Endodermal cell (in vitro differentiated cells): ENCODE measurements around the gene JMY. TPM values are rescaled to one million over a fixed set of nuclear protein-coding genes. Genes with fewer than 3 reads are reported as not detected.

Experiments used
- DNase-seq: peaks from one replicate; pipeline ENCODE4 v3.0.0-alpha.2; 2017
- H3K27ac ChIP-seq: 2 replicates; pipeline ENCODE4 v1.5.1; 2013; ENCODE audit warnings: mild to moderate bottlenecking, low read depth, low read length, moderate library complexity
- H3K27me3 ChIP-seq: 2 replicates; pipeline ENCODE4 v1.6.1; 2013; ENCODE audit warnings: mild to moderate bottlenecking, low read length, moderate library complexity; ENCODE audit not compliant: insufficient read depth, control insufficient read depth, poor library complexity, severe bottlenecking
- H3K36me3 ChIP-seq: 2 replicates; pipeline ENCODE4 v1.7.0; 2013; ENCODE audit warnings: mild to moderate bottlenecking, low read length, moderate library complexity; ENCODE audit not compliant: control insufficient read depth, insufficient read depth
- H3K4me1 ChIP-seq: one replicate; pipeline ENCODE4 v1.7.0; 2013; ENCODE audit warnings: low read length; ENCODE audit not compliant: control insufficient read depth, insufficient read depth
- H3K4me3 ChIP-seq: 2 replicates; pipeline ENCODE4 v1.5.1; 2013; ENCODE audit warnings: mild to moderate bottlenecking, low read length, moderate library complexity
- H3K9ac ChIP-seq: 2 replicates; pipeline ENCODE4 v1.6.1; 2013; ENCODE audit warnings: mild to moderate bottlenecking, low read length, moderate library complexity; ENCODE audit not compliant: poor library complexity, severe bottlenecking; ENCODE audit errors: extremely low read depth
- H3K9me3 ChIP-seq: 2 replicates; pipeline ENCODE4 v1.6.1; 2013; ENCODE audit warnings: mild to moderate bottlenecking, low read length, moderate library complexity; ENCODE audit not compliant: control insufficient read depth
- H3K27ac Mint-ChIP-seq: 2 replicates; pipeline ENCODE4 v1.8.0; 2020; ENCODE audit warnings: mixed read lengths
- H3K27me3 Mint-ChIP-seq: 2 replicates; pipeline ENCODE4 v1.8.0; 2021; ENCODE audit warnings: mild to moderate bottlenecking, mixed read lengths; ENCODE audit not compliant: insufficient read depth
- H3K36me3 Mint-ChIP-seq: 2 replicates; pipeline ENCODE4 v1.8.0; 2020; ENCODE audit warnings: low read depth, mixed read lengths
- H3K4me1 Mint-ChIP-seq: 2 replicates; pipeline ENCODE4 v1.8.0; 2020; ENCODE audit warnings: mixed read lengths
- H3K4me3 Mint-ChIP-seq: 2 replicates; pipeline ENCODE4 v1.8.0; 2020; ENCODE audit warnings: mild to moderate bottlenecking, moderate library complexity, mixed read lengths
- H3K9me3 Mint-ChIP-seq: 2 replicates; pipeline ENCODE4 v1.8.0; 2020; ENCODE audit warnings: mild to moderate bottlenecking, mixed read lengths
- CTCF ChIP-seq: fragments of 200-600 bp; sonication (generic); conservative IDR thresholded peaks from 2 replicates; pipeline ENCODE4 v1.5.0; 2021; ENCODE audit warnings: antibody characterized with exemption, mild to moderate bottlenecking
- WGBS, 2 experiments: methylation state at CpG; one replicate each; pipeline versions ENCODE4 v1.1.5 to v1.1.7; 2013; ENCODE audit warnings: missing lambda C conversion rate in 2 of 2, mixed read lengths in 1 of 2; ENCODE audit not compliant: insufficient coverage in 1 of 2, insufficient read length in 1 of 2; 5-methylcytosine and 5-hydroxymethylcytosine counted together
- total RNA-seq, 2 donors: library from RNA; stranded (reverse); fragmentation: NEBNext Ultra II Directional in 1 of 2; extraction: Animal tissue kit (Norgen Biotek cat#: 25700) in 1 of 2; gene quantifications; 2 replicates in 1 of 2; 3 replicates in 1 of 2; pipeline ENCODE4 v1.2.1, GENCODE V29; 2021

JMY gene
- total RNA-seq, 2 donors from 2014 or later = 19.4 to 20.8 TPM

- no peak overlapping the region for H3K9ac ChIP-seq
- H3K36me3 Mint-ChIP-seq = peaks cover 5% of the 10 kb centered on the region
- H3K4me1 Mint-ChIP-seq = peaks cover 3% of the 10 kb centered on the region
- no peak overlapping the region for H3K4me3 ChIP-seq
- H3K4me3 Mint-ChIP-seq = no peak overlapping the region
- no peaks in the 10 kb centered on the region for H3K27me3 ChIP-seq
- H3K27ac ChIP-seq = no peak overlapping the region
- H3K36me3 ChIP-seq = no peaks in the 10 kb centered on the region
- peaks cover 14% of the 10 kb centered on the region for H3K9me3 Mint-ChIP-seq
- no peaks in the 10 kb centered on the region for H3K4me1 ChIP-seq
- no peaks in the 10 kb centered on the region for H3K9me3 ChIP-seq
- DNase-seq = no peak
- TF ChIP-seq CTCF = no peak
- 87 to 95% methylated on average over 3 to 4 of the region's 4 CpGs for WGBS, 2 experiments
- H3K27ac Mint-ChIP-seq = no peak overlapping the region
- H3K27me3 Mint-ChIP-seq = no peaks in the 10 kb centered on the region
Measured at GRCh38 chr5:79193643-79194042, 42.3 kb upstream of the JMY start.

GRCh38 chr5:79200573-79201183 lies 35.3 kb upstream of the JMY start:
- H3K27ac ChIP-seq = no peak overlapping the region
- no peaks in the 10 kb centered on the region for H3K27me3 ChIP-seq
- no peaks in the 10 kb centered on the region for H3K36me3 ChIP-seq
- TF ChIP-seq CTCF = peak; percentile 73
- no peaks in the 10 kb centered on the region for H3K9me3 ChIP-seq
- no peaks in the 10 kb centered on the region for H3K36me3 Mint-ChIP-seq
- H3K4me3 Mint-ChIP-seq = peak overlapping the region; percentile 6
- no peak overlapping the region for H3K4me3 ChIP-seq
- H3K9ac ChIP-seq = no peak overlapping the region
- H3K9me3 Mint-ChIP-seq = no peaks in the 10 kb centered on the region
- no peaks in the 10 kb centered on the region for H3K4me1 ChIP-seq
- peaks cover 10% of the 10 kb centered on the region for H3K4me1 Mint-ChIP-seq
- peak overlapping the region; percentile 68 for H3K27ac Mint-ChIP-seq
- no peak for DNase-seq
- WGBS, 2 experiments = 73% methylated on average over 1 of the region's 3 CpGs; no CpG with 5 or more reads in 1 of the 2 experiments
- H3K27me3 Mint-ChIP-seq = no peaks in the 10 kb centered on the region

- Mint-ChIP-seq H3K27me3 (no peaks in the 10 kb centered on the region), H3K9me3 (no peaks in the 10 kb centered on the region), H3K4me3 (peak overlapping the region; percentile 6), H3K27ac (peak overlapping the region; percentile 87), H3K36me3 (no peaks in the 10 kb centered on the region), H3K4me1 (peaks cover 10% of the 10 kb centered on the region)
- DNase-seq = no peak
- Histone ChIP-seq H3K27ac (no peak overlapping the region), H3K27me3 (no peaks in the 10 kb centered on the region), H3K36me3 (no peaks in the 10 kb centered on the region), H3K4me1 (no peaks in the 10 kb centered on the region), H3K9me3 (no peaks in the 10 kb centered on the region), H3K9ac (peak overlapping the region; percentile 59), H3K4me3 (peak overlapping the region; percentile 38)
- WGBS, 2 experiments = 17 to 52% methylated on average over 4 of the region's 4 CpGs
- no peak for TF ChIP-seq CTCF
Measured at GRCh38 chr5:79201206-79201605, 34.7 kb upstream of the JMY start.
